CD4-positive, alpha-beta T cell treated with Interleukin-1 beta for 1 hour (primary cell): ENCODE measurements around the gene TMEM168.
"Not testable (repeated sequence)": the region's sequence is repeated elsewhere in the genome, so short reads cannot be mapped to it uniquely, and the experiment has no call there.

ENCODE experiments used
- DNase-seq, 2 donors: peaks; one replicate each; pipeline ENCODE4 v3.0.0-alpha.2; 2020 to 2022

Gene TMEM168

GRCh38 chr7:112789817-112790585, at the start of gene TMEM168:
TSS of gene TMEM168 (minus strand) at chr7:112790393. CDS start at chr7:112784825, 5,568 bp downstream.
- DNase-seq: peak; percentile 83 to 88

GRCh38 chr7:112835928-112836327, 45.7 kb upstream of the TMEM168 start:
- not testable (repeated sequence) for DNase-seq

GRCh38 chr7:112833082-112833481, 42.9 kb upstream of the TMEM168 start:
- DNase-seq: no peak

GRCh38 chr7:112830769-112831168, 40.6 kb upstream of the TMEM168 start:
- DNase-seq: no peak

DNA sequence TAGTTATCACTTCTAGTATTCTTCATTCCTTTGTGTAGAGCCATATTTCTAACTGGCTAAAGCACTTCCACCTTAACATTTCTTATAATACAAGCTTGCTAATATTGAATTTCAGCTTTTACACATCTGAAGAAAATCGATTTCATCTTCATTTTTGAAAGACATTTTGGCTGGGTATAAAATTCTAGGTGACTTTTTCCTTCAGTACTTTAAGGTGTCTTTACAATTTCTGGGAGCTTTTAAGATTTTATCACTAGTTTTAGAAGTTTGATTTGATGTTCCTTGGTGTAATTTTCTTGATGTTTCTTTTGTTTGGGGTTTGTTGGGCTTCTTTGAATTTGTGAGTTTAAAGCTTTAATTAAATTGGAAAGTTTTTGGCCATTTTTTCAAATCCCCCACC, 38.5 kb upstream of the TMEM168 start:
- no peak for DNase-seq

- DNase-seq: no peak
Observed at GRCh38 chr7:112821345-112821744, 31.2 kb upstream of the TMEM168 start.

DNA sequence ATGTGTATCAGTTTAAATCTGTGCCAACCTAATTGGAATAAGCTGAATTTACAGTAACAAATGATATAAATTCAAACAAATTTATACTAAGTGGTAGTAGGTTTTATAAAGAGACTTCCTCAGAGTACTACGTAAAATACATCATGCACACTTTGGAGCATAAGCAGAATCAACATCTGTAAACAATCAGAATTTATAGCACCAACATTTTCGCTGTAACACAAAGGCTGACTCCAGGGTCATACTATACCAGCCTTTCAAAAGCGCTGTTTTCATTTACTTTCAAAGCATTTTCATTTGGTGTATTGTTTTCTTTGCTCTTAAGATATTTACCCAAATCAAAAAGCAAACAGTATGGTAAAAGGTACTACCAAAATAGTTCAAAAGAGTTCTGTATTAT, 29.3 kb upstream of the TMEM168 start:
- DNase-seq: no peak

DNA sequence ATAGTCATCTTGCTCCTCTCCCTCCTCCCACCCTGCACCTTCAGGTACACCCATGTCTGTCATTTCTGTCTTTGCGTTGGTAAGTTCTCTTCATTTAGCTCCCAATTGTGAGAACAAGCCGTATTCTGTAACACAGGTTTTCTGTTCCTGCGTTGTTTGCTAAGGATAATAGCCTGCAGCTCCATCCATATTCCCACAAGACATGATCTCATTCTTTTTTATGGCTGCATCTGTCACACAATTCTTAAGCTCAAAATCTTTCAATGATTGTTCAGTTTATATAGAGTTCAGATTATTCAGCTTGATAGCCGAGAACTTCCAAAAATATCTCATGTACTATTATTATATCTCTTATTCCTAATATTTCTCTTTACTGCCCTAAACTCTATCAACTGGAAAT, 16.0 kb upstream of the TMEM168 start:
- no peak for DNase-seq

DNA sequence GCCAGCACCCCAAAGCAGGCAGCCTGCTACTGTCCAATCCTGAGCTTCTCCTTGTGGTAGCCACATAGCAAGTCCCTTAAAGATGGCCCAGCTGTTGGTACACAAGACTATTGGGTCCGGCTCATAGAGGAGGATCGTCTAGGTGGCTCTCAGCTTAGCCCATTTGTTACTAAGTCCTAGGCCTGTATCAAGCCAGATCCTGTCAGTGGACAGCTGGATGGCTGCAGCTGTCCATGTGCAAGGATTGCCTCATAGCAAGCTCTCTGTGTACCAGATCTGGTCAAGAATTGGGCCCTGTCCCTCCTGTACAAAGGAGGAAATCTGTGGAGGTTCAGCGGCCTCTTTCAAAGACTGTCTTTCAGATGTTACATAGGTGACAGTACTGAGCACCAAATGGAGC, 12.2 kb upstream of the TMEM168 start:
- DNase-seq: no peak

GRCh38 chr7:112800486-112800885, 10.3 kb upstream of the TMEM168 start:
- no peak for DNase-seq

GRCh38 chr7:112799448-112800120, 9.4 kb upstream of the TMEM168 start:
- DNase-seq: no peak

DNA sequence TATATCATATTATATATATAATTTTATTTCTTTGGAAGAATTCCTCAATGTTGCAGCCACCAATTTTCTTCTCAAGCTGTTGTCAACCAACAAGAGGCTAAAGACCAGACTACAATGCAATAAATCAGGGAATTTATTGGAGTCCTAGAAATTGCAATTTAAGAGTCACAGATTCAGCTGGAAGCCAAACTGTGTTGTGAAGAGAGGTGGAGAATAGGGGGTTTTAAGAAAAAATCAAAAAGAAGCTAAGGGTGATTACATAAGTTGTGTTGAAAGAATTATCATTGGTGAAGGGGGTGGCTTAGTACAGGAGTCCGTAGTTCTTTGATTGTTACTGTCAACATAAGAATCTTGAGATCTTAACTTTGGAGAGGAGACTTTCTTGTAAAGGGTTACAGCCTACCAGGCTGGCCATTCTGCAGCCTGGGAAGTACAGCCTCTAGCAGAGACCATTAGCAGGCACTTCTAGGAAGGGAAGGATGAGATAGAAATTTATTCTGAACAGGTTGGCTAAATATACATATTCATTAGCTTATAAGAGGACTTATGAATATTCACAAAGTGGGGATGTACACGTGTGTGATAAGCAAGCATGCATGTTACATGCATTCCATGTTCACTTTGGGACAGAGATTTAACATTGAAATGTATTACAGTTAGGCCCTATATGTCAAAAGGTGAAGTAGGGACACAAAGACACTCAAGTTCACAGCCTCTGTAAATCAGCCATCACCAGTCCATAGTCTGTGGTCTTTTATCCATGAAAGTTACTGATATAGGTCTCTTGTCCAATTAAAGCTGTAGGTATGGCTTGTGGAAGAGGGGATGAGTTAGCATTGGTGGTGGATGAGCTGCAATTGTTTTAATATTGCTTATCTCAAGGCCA, 8.3 kb upstream of the TMEM168 start:
- no peak for DNase-seq

GRCh38 chr7:112796552-112796951, 6.4 kb upstream of the TMEM168 start:
- DNase-seq: not testable (repeated sequence)

DNA sequence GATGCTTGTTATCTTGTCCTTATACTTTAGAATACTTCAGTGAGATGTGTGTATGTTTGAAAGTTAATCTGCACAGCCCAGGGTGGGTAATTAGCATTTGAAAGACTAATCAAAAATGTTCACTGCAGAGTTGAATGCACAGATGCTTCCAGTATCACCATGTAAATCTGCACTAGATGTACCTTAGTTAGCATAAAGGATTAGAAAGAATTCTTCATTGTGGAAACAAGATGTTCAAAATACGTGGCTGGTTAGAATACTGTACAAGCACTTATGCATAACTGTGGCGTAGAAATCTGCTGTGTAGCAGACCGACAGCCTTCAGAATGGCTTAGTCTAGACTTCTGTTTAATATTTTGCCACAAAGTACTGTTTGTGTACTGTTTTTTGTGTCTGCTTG, 2.2 kb upstream of the TMEM168 start:
- DNase-seq: no peak

GRCh38 chr7:112791465-112792168, 1.4 kb upstream of the TMEM168 start:
- no peak for DNase-seq

- no peak for DNase-seq
Observed at GRCh38 chr7:112790586-112791003, 402 bp upstream of the TMEM168 start.

- no peak for DNase-seq
Observed at GRCh38 chr7:112789453-112789816, 758 bp downstream of the TMEM168 start.

DNA sequence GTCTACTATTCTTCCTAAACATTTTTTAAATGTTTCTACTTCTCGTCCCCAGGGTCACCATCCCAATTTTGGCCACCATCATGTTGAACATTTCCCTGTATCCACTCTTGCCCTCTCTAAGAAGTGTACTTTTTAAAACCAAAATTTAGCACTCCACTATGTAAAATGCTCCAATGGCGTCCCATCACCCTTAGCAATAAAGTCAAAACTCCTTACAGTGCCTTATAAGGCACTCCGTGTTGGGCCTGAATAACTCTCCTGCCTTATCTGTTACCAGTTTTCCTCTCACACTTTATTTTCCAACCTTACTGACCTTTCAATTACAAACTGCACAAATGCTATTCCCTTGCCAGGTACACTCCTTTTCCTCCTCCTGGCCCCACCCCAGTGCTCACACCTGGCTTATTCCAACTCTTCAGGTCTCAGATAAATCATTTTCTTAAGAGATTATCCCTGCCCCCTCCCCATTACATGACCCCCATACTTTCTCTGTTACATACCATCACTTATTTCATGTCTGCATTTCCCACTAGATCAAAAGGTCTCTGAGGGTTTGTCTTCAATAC, 1.3 kb downstream of the TMEM168 start:
- no peak for DNase-seq

DNA sequence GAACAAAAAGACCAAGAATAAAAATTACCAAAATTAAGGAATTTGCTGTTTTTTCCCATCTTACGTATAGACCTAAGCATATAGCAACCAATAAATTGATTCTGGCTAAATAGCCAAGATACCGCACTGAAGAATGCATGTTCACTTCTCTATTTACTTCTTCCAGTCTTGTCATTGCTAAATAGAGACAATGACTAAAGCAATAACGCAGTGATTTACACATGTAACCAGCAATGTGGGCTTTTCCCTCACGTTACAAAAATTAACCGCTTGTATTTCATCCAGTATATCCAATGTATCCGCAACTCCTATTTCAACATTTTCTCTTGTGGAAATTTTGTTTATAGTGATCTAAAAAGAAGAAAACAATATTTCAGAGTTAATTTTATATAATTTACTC, 5.6 kb downstream of the TMEM168 start:
- DNase-seq: no peak

DNA sequence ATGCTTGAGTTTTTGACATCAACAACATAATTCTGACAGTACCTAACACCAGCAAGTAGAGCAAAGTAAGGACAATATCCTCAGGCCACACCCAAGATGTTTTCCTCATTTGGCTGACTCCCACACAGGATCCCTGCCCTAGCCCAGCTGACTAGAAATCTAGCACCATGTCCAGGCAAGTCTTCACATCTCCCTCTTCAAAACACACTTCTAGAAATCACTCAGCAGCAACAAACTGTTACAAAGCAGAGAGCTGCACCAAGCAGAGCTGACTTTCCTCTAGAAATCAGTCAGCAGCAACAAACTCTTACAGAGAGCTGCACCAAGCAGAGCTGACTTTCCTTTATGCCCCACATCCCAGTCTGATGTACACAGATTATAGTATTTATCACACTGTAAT, 7.7 kb downstream of the TMEM168 start:
- DNase-seq: no peak

GRCh38 chr7:112781558-112781957, 8.6 kb downstream of the TMEM168 start:
- no peak for DNase-seq

- no peak for DNase-seq
Observed at GRCh38 chr7:112781110-112781509, 9.1 kb downstream of the TMEM168 start.

- DNase-seq: no peak
Observed at GRCh38 chr7:112779667-112780066, 10.5 kb downstream of the TMEM168 start.
